ENCODE measurements around the gene GPR4.
"Not testable (repeated sequence)": the region's sequence is repeated elsewhere in the genome, so short reads cannot be mapped to it uniquely, and the experiment has no call there.

GPR4 gene

GRCh38 chr19:45601524-45602374 is at the start of gene GPR4:
Gene GPR4 (minus strand): TSS chr19:45602212. CDS start chr19:45591866, 10,346 bp downstream.
- no peak for DNase-seq

- no peak for DNase-seq
These were observed 48.7 kb upstream of the GPR4 start for GRCh38 chr19:45650722-45651121.

GRCh38 chr19:45646345-45646698 is 44.3 kb upstream of the GPR4 start:
- DNase-seq, result no peak

DNA sequence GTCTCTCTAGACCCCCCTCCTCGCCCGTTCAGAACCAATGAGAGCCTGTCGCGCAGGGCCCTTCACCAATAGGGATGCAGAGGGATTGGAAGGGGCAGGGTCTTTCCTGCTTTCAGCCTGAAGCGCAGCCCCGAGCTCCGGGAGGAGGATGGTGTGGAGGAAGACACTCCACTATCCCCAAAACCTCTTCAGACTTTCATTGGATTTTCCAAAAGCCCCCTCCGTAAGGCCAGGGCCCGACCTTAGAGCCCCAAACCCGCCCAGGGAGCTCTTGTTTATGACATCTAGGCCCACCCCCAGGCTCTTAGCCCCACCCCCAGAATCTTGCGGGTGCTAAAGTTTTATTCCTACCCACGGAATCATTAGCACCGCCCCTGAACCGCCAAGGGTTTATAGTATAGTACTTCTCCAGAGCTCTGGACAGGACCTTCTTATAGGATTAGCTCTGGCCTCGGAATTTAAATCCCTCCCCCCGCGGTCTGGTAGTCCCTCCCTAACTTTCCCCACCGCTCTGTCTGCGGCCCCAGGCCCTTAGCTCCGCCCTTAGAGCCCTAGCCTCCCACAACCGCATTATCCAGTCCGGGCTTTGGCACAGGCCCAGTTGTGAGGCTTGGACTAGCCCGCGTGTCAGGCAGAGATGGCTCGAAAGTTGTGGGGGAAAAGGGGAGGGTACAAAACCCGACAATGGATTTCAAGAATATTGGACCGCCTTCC is 43.8 kb upstream of the GPR4 start:
- DNase-seq, result peak; percentile 86

- no peak for DNase-seq
These were observed 43.1 kb upstream of the GPR4 start for GRCh38 chr19:45645068-45645630.

DNA sequence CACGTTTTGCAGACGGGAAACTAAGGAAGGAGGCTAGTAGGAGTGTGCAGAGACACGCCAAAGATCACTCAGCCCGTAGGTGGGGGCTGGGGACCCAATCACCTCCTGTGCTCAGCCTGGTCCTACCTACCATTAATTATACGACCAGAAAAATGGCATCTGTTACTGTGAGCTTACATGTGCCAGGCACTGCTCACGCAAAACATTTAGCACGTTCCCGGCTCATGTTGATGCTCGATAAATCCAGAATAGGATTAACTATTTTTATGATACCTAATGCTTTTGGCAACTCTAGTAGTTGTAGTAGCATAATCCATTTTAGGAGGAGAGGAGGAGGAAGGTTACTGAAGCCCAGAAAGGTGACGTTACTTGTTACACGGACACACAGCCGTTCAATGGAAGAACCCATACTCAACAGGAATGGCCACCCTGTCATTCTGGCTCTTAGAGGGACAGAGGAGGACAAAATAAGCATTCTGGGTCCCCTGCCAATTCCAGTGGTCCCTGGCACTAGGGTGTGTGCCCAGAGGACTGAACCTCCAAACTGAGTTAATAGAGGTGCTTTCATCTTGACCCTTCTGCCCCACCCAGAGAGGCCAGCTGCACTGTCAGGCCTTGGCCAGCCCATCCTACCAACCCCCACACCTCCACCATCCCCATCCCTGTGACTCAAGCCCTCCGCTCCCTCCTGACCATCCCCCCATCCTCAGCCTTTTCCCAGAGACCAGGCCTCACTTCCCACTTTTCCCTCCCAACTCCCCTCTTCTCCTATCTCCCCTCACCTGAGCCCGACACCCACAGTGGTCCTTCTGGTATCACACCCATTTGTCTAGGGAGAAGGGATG is 42.1 kb upstream of the GPR4 start:
- DNase-seq, result no peak

DNA sequence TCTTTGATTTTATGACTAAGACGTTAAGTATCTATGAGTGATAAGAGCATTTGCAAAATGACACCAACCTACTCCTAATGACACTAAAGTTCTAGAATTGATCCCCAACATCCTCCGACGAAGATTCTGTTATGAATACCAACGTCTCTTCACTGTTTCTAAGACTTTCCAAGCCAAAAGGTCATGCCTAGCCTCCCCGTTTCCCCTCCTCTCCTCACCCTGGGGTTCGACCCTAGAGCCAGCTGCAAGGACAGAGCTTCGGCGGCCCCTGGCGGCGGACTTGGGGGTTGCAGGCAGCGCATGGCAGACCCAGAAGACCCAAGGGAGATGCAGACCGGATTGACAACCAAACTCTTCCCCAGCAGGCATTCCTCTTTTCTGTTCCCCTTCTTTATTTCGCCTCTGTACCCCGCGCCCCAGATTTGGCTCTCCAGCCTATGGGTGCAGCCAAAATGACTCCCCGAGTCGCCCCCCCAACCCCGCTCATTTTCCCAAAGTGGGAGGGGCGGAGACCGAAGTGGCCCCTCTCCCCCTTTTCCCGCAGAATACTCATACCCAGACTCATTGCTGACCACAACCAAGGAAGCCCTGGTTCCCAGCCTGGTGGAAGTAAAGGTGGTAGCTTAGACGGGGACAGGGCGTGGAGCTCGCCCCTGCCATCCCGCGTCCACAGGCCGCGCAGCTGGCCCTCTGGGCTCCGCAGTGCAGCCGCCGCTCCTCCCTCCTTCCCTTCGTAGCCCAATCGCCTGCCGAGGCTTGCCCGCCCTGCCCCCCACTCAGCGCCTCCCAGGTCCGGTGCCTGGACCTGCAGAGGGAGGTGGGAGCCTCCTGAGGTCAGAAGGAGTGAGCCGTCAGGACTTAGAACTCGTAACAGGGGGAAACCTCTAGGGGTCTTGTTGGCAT is 41.3 kb upstream of the GPR4 start:
- DNase-seq, result peak; percentile 85

GRCh38 chr19:45641274-45642105 is 39.5 kb upstream of the GPR4 start:
- DNase-seq, result peak; percentile 79

- DNase-seq, result no peak
These were observed 38.8 kb upstream of the GPR4 start for GRCh38 chr19:45640849-45641273.

DNA sequence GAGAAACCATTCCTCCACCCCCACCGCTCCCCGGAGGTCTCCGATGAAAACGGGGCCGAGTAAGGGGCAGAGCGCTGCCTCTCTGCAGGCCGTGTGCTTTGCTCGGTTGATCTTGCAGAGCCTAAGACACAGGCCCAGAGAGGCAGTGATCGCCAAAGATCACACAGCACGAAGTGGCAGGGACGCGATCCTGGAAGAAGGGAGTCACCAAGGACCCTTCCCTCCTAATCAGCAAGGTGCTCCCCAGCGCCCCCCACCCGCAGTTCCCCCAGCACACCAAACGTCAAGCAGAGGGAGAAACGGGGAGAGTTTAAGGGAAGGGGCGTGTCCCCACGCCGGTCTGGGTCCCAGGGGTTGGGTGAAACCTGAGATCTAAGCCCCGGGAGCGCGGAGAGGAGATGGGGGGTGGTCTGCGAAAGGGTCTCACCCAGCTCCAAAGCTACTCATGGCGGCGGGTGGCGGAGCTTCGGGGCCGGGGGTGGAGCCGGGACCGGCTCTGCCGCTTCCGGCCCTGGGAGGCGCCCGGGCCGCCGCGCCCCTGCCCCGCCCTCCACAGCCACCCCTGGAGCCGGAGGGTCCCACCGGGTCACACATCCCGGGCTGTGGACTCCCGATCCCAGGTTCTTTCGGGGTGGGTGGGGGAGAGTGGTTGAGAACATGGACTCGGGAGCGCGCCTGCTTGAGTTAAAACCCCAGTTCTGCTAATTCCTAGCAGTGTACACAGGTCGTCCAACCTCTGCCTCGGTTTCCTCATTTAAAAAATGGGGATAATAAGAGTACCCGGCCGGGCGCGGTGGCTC is 37.1 kb upstream of the GPR4 start, which contains the start of gene EML2:
Gene EML2 (minus strand): TSS at position 468 of the 800 bp plus-strand sequence. CDS start 21 bp downstream, at position 447.
- peak; percentile 33 for DNase-seq

- no peak for DNase-seq
These were observed 36.1 kb upstream of the GPR4 start for GRCh38 chr19:45637890-45638667.

GRCh38 chr19:45636902-45637301 is 34.9 kb upstream of the GPR4 start:
- no peak for DNase-seq

DNA sequence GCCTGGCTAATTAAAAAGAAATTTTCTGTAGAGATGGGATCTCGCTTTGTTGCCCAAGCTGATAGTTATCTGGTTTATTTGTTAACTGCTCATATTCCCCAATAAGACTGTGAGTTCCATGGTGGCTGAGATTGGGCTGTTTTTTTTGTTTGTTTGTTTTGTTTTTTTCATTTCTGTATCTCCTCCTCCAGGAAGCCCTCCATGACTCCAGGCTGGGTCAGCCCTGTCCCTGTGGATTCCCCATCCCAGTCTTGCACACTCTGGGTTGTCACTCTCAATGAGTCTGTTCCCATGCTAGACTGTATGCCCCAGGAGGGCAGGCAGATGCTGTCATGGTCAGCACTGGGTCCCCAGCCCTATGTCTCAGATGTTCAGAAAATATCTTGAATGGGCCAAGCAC is 34.3 kb upstream of the GPR4 start:
- no peak for DNase-seq

DNA sequence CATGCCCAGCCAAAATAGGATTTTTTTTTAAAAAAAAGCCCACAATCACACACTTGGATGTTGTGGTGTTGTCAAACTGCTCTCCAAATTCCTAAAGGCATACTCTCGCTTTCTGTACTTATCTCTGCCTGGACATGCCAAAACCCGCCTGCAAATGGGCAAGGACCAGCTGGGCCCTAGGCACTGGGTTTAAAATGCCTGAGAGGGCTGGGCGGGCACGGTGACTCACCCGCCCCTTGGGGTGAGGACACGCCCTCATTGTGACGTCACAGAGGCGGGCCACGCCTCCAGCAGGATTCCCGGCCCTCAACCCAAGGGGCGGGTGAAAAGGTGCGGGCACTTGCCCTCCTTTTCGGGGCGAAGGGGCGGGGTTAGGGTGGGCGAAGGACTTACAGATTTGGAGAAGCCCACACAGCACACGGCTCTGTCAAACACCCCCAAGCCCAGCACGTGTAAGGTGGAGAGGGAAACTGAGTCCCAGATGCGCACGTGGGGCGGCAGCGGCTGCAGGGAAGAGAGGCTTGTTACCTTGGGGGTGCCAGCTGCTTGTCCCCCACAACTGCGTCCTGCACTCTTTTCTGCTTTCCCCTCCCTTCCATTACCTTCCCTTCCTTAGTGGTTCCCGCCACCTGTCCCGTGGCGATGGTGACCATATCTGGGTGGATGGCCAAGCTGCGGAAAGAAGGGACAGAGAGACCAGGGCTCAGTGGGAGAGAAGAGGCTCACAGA is 30.6 kb upstream of the GPR4 start:
- DNase-seq, result peak; percentile 2

- DNase-seq, result peak; percentile 9
These were observed 28.5 kb upstream of the GPR4 start for GRCh38 chr19:45630463-45630862.

GRCh38 chr19:45629704-45630103 is 27.7 kb upstream of the GPR4 start:
- no peak for DNase-seq

DNA sequence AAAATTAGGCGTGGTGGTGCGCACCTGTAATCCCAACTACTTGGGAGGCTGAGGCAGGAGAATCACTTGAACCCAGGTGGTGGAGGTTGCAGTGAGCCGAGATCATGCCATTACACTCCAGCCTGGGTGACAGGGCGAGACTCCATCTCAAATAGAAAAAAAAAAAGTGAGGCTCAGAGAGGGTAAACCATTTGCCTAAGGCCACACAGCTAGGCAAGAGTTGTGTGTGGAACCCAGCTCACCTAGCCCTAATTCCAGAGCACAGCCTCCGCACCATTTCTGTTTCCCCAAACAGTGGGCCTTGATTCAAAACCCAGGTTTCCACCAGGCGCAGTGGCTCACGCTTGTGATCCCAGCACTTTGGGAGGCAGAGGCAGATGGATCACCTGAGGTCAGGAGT is 26.2 kb upstream of the GPR4 start:
- DNase-seq, result not testable (repeated sequence)

DNA sequence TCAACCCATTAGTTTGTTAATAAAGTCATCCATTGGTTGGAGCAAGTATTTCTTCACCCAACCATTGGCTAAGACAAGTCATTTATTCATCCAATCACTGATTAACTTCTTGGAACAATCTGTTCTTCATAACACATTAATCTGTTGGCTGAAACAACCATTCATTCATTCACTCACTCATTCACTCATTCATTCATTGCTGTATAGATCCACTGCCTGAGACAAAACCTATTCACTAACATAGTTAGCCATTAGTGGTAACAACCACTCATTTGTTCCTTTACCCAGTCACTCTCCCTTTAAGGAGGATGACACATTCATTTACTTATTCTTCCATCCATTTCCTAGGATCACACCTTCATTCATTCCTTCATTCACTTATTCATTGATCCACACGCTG is 22.0 kb upstream of the GPR4 start:
- DNase-seq, result no peak
